SK-N-SH (cell line): Measurements from ENCODE around the gene ABCB6. TPM values are rescaled to one million over a fixed set of nuclear protein-coding genes. Genes with fewer than 3 reads are reported as not detected.

Source experiments
- CTCF ChIA-PET: fragments of 300-600, 350-600 bp; formaldehyde crosslinking; extraction: SDS; loops from one replicate; lab custom pipeline; 2021; lab: Yijun Ruan, JAX
- POLR2A ChIA-PET: fragments of 350-600 bp; sonication (Branson Sonifier 250); formaldehyde crosslinking; extraction: SDS; loops from one replicate; lab custom pipeline; 2020; ENCODE audit warnings: antibody characterized with exemption, inconsistent platforms; lab: Yijun Ruan, JAX
- DNase-seq: peaks from one replicate; pipeline ENCODE4 v3.0.0; 2012
- H2AFZ ChIP-seq: fragments of 200-600 bp; sonication (generic); 2 replicates; pipeline ENCODE4 v1.8.1; 2016; ENCODE audit warnings: antibody characterized with exemption, mild to moderate bottlenecking, low read depth
- H3F3A ChIP-seq: fragments of 200-600 bp; sonication (generic); replicated peaks from 2 replicates; pipeline ENCODE3; 2016; ENCODE audit warnings: antibody characterized with exemption, mild to moderate bottlenecking; ENCODE audit not compliant: insufficient read depth
- H3K27ac ChIP-seq, 2 experiments: fragments of 200-500 bp in 1 of 2; fragments of 200-600 bp in 1 of 2; sonication (Bioruptor generic) in 1 of 2; sonication (generic), shearing (Covaris generic) in 1 of 2; 2 replicates each; pipeline versions ENCODE4 v1.5.1 to v1.6.1; 2014 to 2016; ENCODE audit warnings: low read depth in 2 of 2, inconsistent platforms in 1 of 2, low read length in 1 of 2, mild to moderate bottlenecking in 1 of 2, mixed read lengths in 1 of 2
- H3K27me3 ChIP-seq: fragments of 200-600 bp; sonication (generic), shearing (Covaris generic); 2 replicates; pipeline ENCODE4 v1.6.1; 2016; ENCODE audit warnings: mixed run types; ENCODE audit not compliant: insufficient read depth
- H3K36me3 ChIP-seq, 2 experiments: fragments of 200-500 bp in 1 of 2; fragments of 200-600 bp in 1 of 2; sonication (Bioruptor generic) in 1 of 2; sonication (generic) in 1 of 2; replicated peaks in 1 of 2; 2 replicates each; pipeline versions ENCODE3 to v1.5.1; 2014 to 2016; ENCODE audit warnings: low read length in 1 of 2, mild to moderate bottlenecking in 1 of 2; ENCODE audit not compliant: insufficient read depth in 2 of 2, control insufficient read depth in 1 of 2
- H3K4me1 ChIP-seq, 2 experiments: fragments of 200-500 bp in 1 of 2; fragments of 200-600 bp in 1 of 2; sonication (Bioruptor generic) in 1 of 2; sonication (generic), shearing (Covaris generic) in 1 of 2; 2 replicates each; pipeline versions ENCODE4 v1.5.1 to v1.6.1; 2014 to 2016; ENCODE audit warnings: low read depth in 1 of 2, low read length in 1 of 2, mixed run types in 1 of 2; ENCODE audit not compliant: insufficient read depth in 2 of 2, control insufficient read depth in 1 of 2
- H3K4me2 ChIP-seq: fragments of 200-600 bp; sonication (generic), shearing (Covaris generic); 2 replicates; pipeline ENCODE4 v1.6.1; 2017; ENCODE audit warnings: mixed run types
- H3K4me3 ChIP-seq, 2 experiments: fragments of 200-500 bp in 1 of 2; fragments of 200-600 bp in 1 of 2; sonication (Bioruptor generic) in 1 of 2; sonication (generic), shearing (Covaris generic) in 1 of 2; 2 replicates each; pipeline versions ENCODE4 v1.5.1 to v1.8.1; 2014 to 2016; ENCODE audit warnings: low read depth in 2 of 2, inconsistent platforms in 1 of 2, low read length in 1 of 2, mild to moderate bottlenecking in 1 of 2, mixed read lengths in 1 of 2, moderate library complexity in 1 of 2
- H3K79me2 ChIP-seq: fragments of 200-600 bp; sonication (generic); 2 replicates; pipeline ENCODE4 v1.8.1; 2017; ENCODE audit warnings: mild to moderate bottlenecking; ENCODE audit not compliant: insufficient read depth
- H3K9ac ChIP-seq: fragments of 200-600 bp; sonication (generic); 2 replicates; pipeline ENCODE4 v1.6.1; 2017; ENCODE audit warnings: mixed run types
- H3K9me2 ChIP-seq: fragments of 200-600 bp; sonication (generic); 2 replicates; pipeline ENCODE4 v1.6.1; 2017; ENCODE audit warnings: mixed run types
- H3K9me3 ChIP-seq: fragments of 200-600 bp; sonication (generic); 2 replicates; pipeline ENCODE4 v1.6.1; 2017; ENCODE audit warnings: mixed run types, mild to moderate bottlenecking, moderate library complexity
- H4K20me1 ChIP-seq: fragments of 200-600 bp; sonication (generic); 2 replicates; pipeline ENCODE4 v1.6.1; 2017; ENCODE audit warnings: mild to moderate bottlenecking, mixed run types; ENCODE audit not compliant: insufficient read depth
- ELF1 ChIP-seq: IDR thresholded peaks from 2 replicates; pipeline ENCODE4 v1.4.0; 2012
- EP300 ChIP-seq, 2 experiments: IDR thresholded peaks; 2 replicates each; pipeline versions ENCODE4 v1.4.0 to v1.6.1; 2012; ENCODE audit warnings: borderline replicate concordance in 1 of 2, low read depth in 1 of 2, low read length in 1 of 2
- EZH2phosphoT487 ChIP-seq: fragments of 200-600 bp; sonication (generic); IDR thresholded peaks from 2 replicates; pipeline ENCODE4 v1.6.1; 2017; ENCODE audit warnings: low read depth, mixed run types, mild to moderate bottlenecking, antibody characterized with exemption, moderate library complexity, borderline replicate concordance
- FOSL2 ChIP-seq: IDR thresholded peaks from 2 replicates; pipeline ENCODE4 v1.4.0; 2012; ENCODE audit warnings: low read depth, mild to moderate bottlenecking, moderate library complexity, borderline replicate concordance
- FOXJ3 ChIP-seq: sonication (generic); formaldehyde crosslinking; IDR thresholded peaks from 2 replicates; pipeline ENCODE4 v1.5.1; 2020; ENCODE audit warnings: mild to moderate bottlenecking, missing genetic modification reagents
- JUND ChIP-seq: IDR thresholded peaks from 2 replicates; pipeline ENCODE4 v1.4.0; 2012
- MAX ChIP-seq: IDR thresholded peaks from 2 replicates; pipeline ENCODE4 v1.4.0; 2012; ENCODE audit warnings: low read depth
- MEF2A ChIP-seq: IDR thresholded peaks from 2 replicates; pipeline ENCODE4 v1.4.0; 2012; ENCODE audit warnings: low read depth, borderline replicate concordance
- REST ChIP-seq: IDR thresholded peaks from 2 replicates; pipeline ENCODE4 v1.6.1; 2012; ENCODE audit warnings: mild to moderate bottlenecking, low read depth, low read length, moderate library complexity
- SIN3A ChIP-seq: IDR thresholded peaks from 2 replicates; pipeline ENCODE4 v1.6.1; 2012; ENCODE audit warnings: low read depth, mild to moderate bottlenecking, low read length, moderate library complexity, borderline replicate concordance
- TAF1 ChIP-seq: IDR thresholded peaks from 2 replicates; pipeline ENCODE4 v1.6.1; 2012; ENCODE audit warnings: low read depth, mild to moderate bottlenecking, low read length, moderate library complexity, borderline replicate concordance
- TEAD4 ChIP-seq: IDR thresholded peaks from 2 replicates; pipeline ENCODE4 v1.4.0; 2012; ENCODE audit warnings: mild to moderate bottlenecking, borderline replicate concordance; ENCODE audit not compliant: insufficient read depth
- WGBS: methylation state at CpG from one replicate; pipeline ENCODE4 v1.1.6; 2017; ENCODE audit warnings: low lambda C conversion rate; 5-methylcytosine and 5-hydroxymethylcytosine counted together
- polyA plus RNA-seq, 3 experiments: library from polyadenylated mRNA; depleted of rRNA; stranded (reverse); fragments of >200 nt; gene quantifications; 2 replicates each; pipeline ENCODE4 v1.2.3, GENCODE V29; 2012

Gene ABCB6
- polyA plus RNA-seq, 1 of the 3 experiments (the other 2 are of a cell fraction), result 27.4 TPM

- H3K4me3 ChIP-seq, result no peak overlapping the region
- no peaks in the 10 kb centered on the region for H3K9me3 ChIP-seq
- H3K79me2 ChIP-seq, result no peaks in the 10 kb centered on the region
- no peaks in the 10 kb centered on the region for H3K36me3 ChIP-seq
- H3K9ac ChIP-seq, result no peak overlapping the region
- H4K20me1 ChIP-seq, result no peaks in the 10 kb centered on the region
- no peaks in the 10 kb centered on the region for H3K9me2 ChIP-seq
- no peak overlapping the region for H3K4me2 ChIP-seq
- H3F3A ChIP-seq, result no peaks in the 10 kb centered on the region
- no peaks in the 10 kb centered on the region for H3K27me3 ChIP-seq
- DNase-seq, result no peak
- ChIA-PET CTCF (interaction anchor here (0.9 to 1.9 kb wide), 5 partner anchors 11 to 136 kb away, joined by 3 to 11 read pairs (median 5); partner anchors contain the start of gene CNPPD1), POLR2A (interaction anchor here (1.0 kb wide), 1 partner anchor 11 kb away, joined by 5 read pairs; no protein-coding TSS in a partner anchor)
- TF ChIP-seq ELF1, result no peak
- TF ChIP-seq TEAD4, result no peak
- no peak for TF ChIP-seq FOSL2
- no peak for TF ChIP-seq MAX
- no peak overlapping the region for H3K27ac ChIP-seq
- H3K4me1 ChIP-seq, result peaks cover 0 to 6% of the 10 kb centered on the region in 2 experiments; a peak in 1 of 4 replicates
- WGBS, result 74% methylated on average over 7 of the region's 10 CpGs
- H2AFZ ChIP-seq, result no peak overlapping the region
Measured at GRCh38 chr2:219165058-219165911, 53.5 kb downstream of the ABCB6 start.

GRCh38 chr2:219163156-219163555, 55.6 kb downstream of the ABCB6 start:
- H3K4me2 ChIP-seq, result no peak overlapping the region
- POLR2A ChIA-PET, result no interaction called here
- TF ChIP-seq MEF2A, result no peak

GRCh38 chr2:219161097-219161496, 57.7 kb downstream of the ABCB6 start:
- Histone ChIP-seq H3K4me3 (peak overlapping the region; percentile 69 to 75), H3K36me3 (peaks cover 0 to 13% of the 10 kb centered on the region in 2 experiments), H3K9me2 (no peaks in the 10 kb centered on the region), H3K79me2 (peaks cover 2% of the 10 kb centered on the region; the same call in 1 of the 2 replicates), H3K9ac (peak overlapping the region; percentile 81), H3K9me3 (no peaks in the 10 kb centered on the region), H3K4me1 (peaks cover 0 to 11% of the 10 kb centered on the region in 2 experiments; a peak in 1 of 4 replicates), H3K4me2 (peak overlapping the region; percentile 97), H3K27ac (peak overlapping the region; percentile 90 to 99; a peak in 3 of 4 replicates), H3F3A (peaks cover 12% of the 10 kb centered on the region), H3K27me3 (no peaks in the 10 kb centered on the region), H2AFZ (peak overlapping the region; percentile 78; the same call in 1 of the 2 replicates), H4K20me1 (no peaks in the 10 kb centered on the region)
- ChIA-PET CTCF (interaction anchor here (5.8 to 14.9 kb wide), 3 partner anchors 13 to 104 kb away, joined by 35 to 205 read pairs (median 104); partner anchors contain the start of genes CNPPD1, IHH and SLC23A3), POLR2A (no interaction called here)
- no peak for DNase-seq
- no peak for TF ChIP-seq FOSL2
- TF ChIP-seq SIN3A, result no peak
- no peak for TF ChIP-seq FOXJ3 (CRISPR knock-in tag)
- TF ChIP-seq REST, result no peak
- TF ChIP-seq JUND, result no peak
- no peak for TF ChIP-seq EZH2phosphoT487
- no peak for TF ChIP-seq EP300 (IDR thresholded peaks at IDR 0.05; ENCODE audit: borderline replicate concordance in 1 of 2, low read depth in 1 of 2, low read length in 1 of 2)
- no peak for TF ChIP-seq TAF1
- 71% methylated on average over 4 of the region's 4 CpGs for WGBS

More at GRCh38 chr2:219163156-219163555, 55.6 kb downstream of the ABCB6 start:
- H3K27me3 ChIP-seq, result no peaks in the 10 kb centered on the region
- H3K36me3 ChIP-seq, result no peaks in the 10 kb centered on the region
- H3K4me3 ChIP-seq, result no peak overlapping the region
- H3F3A ChIP-seq, result peaks cover 10% of the 10 kb centered on the region
- no peak for DNase-seq
- H3K9me2 ChIP-seq, result no peaks in the 10 kb centered on the region
- no peaks in the 10 kb centered on the region for H3K9me3 ChIP-seq
- H3K4me1 ChIP-seq, result peaks cover 0 to 11% of the 10 kb centered on the region in 2 experiments; a peak in 1 of 4 replicates
- no peak overlapping the region for H3K27ac ChIP-seq
- H3K9ac ChIP-seq, result no peak overlapping the region
- no peak overlapping the region for H2AFZ ChIP-seq
- CTCF ChIA-PET, result interaction anchor here (0.8 to 7.7 kb wide), 3 partner anchors 8 to 132 kb away, joined by 4 to 104 read pairs (median 16); partner anchors contain the start of genes CNPPD1 and SLC23A3
- WGBS, result 89% methylated on average over 6 of the region's 6 CpGs
- H3K79me2 ChIP-seq, result no peaks in the 10 kb centered on the region; the same call in 1 of the 2 replicates
- no peaks in the 10 kb centered on the region for H4K20me1 ChIP-seq
